Endothelial cell of umbilical vein (primary cell): ENCODE results near the gene HNRNPC. TPM values are rescaled to one million over a fixed set of nuclear protein-coding genes. Genes with fewer than 3 reads are reported as not detected.

Source experiments
- BruUV-seq: library from RNA; stranded (reverse); fragments of 400-500 nt; replicated peaks from 2 replicates; lab custom pipeline; 2021; lab: Mats Ljungman, UMichigan
- CTCF ChIA-PET: fragments of 300-600, 350-600 bp; sonication (Branson Sonifier 250); formaldehyde crosslinking; loops from one replicate; lab custom pipeline; 2021; ENCODE audit warnings: antibody characterized with exemption, inconsistent platforms; lab: Charles Lee
- POLR2A ChIA-PET: fragments of 300-600, 350-600 bp; sonication (Branson Sonifier 250); formaldehyde crosslinking; loops from one replicate; lab custom pipeline; 2021; ENCODE audit warnings: antibody characterized with exemption, inconsistent platforms; lab: Charles Lee
- DNase-seq: peaks from one replicate; pipeline ENCODE4 v3.0.0-alpha.2; 2011; ENCODE audit warnings: low read depth, low spot score
- FAIRE-seq: peaks from 2 replicates; lab custom pipeline; 2011; peaks lifted over from hg19 to GRCh38; lab: Jason Lieb, UNC
- H2AFZ ChIP-seq: 2 replicates; pipeline ENCODE4 v1.6.0; 2012; ENCODE audit warnings: low read depth, low read length, control low read depth, inconsistent platforms
- H3K27ac ChIP-seq: 2 replicates; pipeline ENCODE4 v1.5.1; 2011; ENCODE audit warnings: low read depth, mild to moderate bottlenecking, control low read depth, low read length, moderate library complexity; ENCODE audit not compliant: insufficient read depth
- H3K27me3 ChIP-seq, 2 experiments: 2 replicates each; pipeline versions ENCODE4 v1.6.0 to v1.6.1; 2011; ENCODE audit warnings: low read length in 2 of 2, mixed read lengths in 1 of 2; ENCODE audit not compliant: control insufficient read depth in 2 of 2, insufficient read depth in 2 of 2
- H3K36me3 ChIP-seq, 2 experiments: 2 replicates in 1 of 2; 3 replicates in 1 of 2; pipeline ENCODE4 v1.5.1; 2011; ENCODE audit warnings: low read length in 2 of 2, mild to moderate bottlenecking in 1 of 2, moderate library complexity in 1 of 2; ENCODE audit not compliant: control insufficient read depth in 2 of 2, insufficient read depth in 2 of 2; ENCODE audit errors: extremely low read depth in 1 of 2
- H3K4me1 ChIP-seq: 3 replicates; pipeline ENCODE4 v1.5.1; 2011; ENCODE audit warnings: mild to moderate bottlenecking, low read length; ENCODE audit not compliant: control insufficient read depth, insufficient read depth; ENCODE audit errors: extremely low read depth
- H3K4me2 ChIP-seq: 2 replicates; pipeline ENCODE4 v1.6.1; 2011; ENCODE audit warnings: low read length, control low read depth, mixed read lengths; ENCODE audit not compliant: insufficient read depth
- H3K4me3 ChIP-seq, 3 experiments: fragments of 200-600 bp in 1 of 3; sonication (generic), shearing (Covaris generic) in 1 of 3; replicated peaks in 1 of 3; 2 replicates each; pipeline ENCODE4 v1.5.1; 2011 to 2016; ENCODE audit warnings: control low read depth in 3 of 3, low read length in 3 of 3, mild to moderate bottlenecking in 2 of 3, inconsistent platforms in 1 of 3, low read depth in 1 of 3, moderate library complexity in 1 of 3; ENCODE audit not compliant: insufficient read depth in 1 of 3
- H3K79me2 ChIP-seq: 2 replicates; pipeline ENCODE4 v1.6.0; 2012; ENCODE audit warnings: low read length, inconsistent platforms; ENCODE audit not compliant: control insufficient read depth, insufficient read depth
- H3K9ac ChIP-seq: replicated peaks from 2 replicates; pipeline ENCODE3; 2011; ENCODE audit warnings: low read length, control low read depth; ENCODE audit not compliant: insufficient read depth; ENCODE audit errors: extremely low read depth
- H3K9me1 ChIP-seq: replicated peaks from 3 replicates; pipeline ENCODE4 v1.6.0; 2011; ENCODE audit warnings: mild to moderate bottlenecking, low read length; ENCODE audit not compliant: control insufficient read depth, insufficient read depth; ENCODE audit errors: extremely low read depth
- H3K9me3 ChIP-seq: replicated peaks from 2 replicates; pipeline ENCODE4 v1.5.1; 2012; ENCODE audit warnings: low read length, inconsistent platforms; ENCODE audit not compliant: control insufficient read depth, insufficient read depth
- H4K20me1 ChIP-seq: replicated peaks from 2 replicates; pipeline ENCODE3; 2011; ENCODE audit warnings: mild to moderate bottlenecking, low read length; ENCODE audit not compliant: control insufficient read depth, insufficient read depth; ENCODE audit errors: extremely low read depth
- EZH2 ChIP-seq: IDR thresholded peaks from 2 replicates; pipeline ENCODE4 v1.6.1; 2012; ENCODE audit warnings: borderline replicate concordance, low read depth, mild to moderate bottlenecking, moderate library complexity, low read length, inconsistent platforms; ENCODE audit not compliant: severe bottlenecking
- FOS ChIP-seq: IDR thresholded peaks from 2 replicates; pipeline ENCODE4 v1.6.1; 2011; ENCODE audit warnings: mild to moderate bottlenecking, low read length, moderate library complexity, borderline replicate concordance; ENCODE audit not compliant: insufficient read depth
- GATA2 ChIP-seq: IDR thresholded peaks from 2 replicates; pipeline ENCODE4 v1.7.0; 2011; ENCODE audit warnings: low read depth, mild to moderate bottlenecking, moderate library complexity, mixed read lengths, low read length; ENCODE audit not compliant: insufficient read length, insufficient read depth
- JUN ChIP-seq: IDR thresholded peaks from 2 replicates; pipeline ENCODE4 v1.6.1; 2011; ENCODE audit warnings: borderline replicate concordance, low read depth; ENCODE audit not compliant: insufficient read length, insufficient read depth
- MYC ChIP-seq: IDR thresholded peaks from one replicate; pipeline ENCODE4 v1.6.1; 2011; ENCODE audit warnings: mild to moderate bottlenecking, low read depth, low read length
- POLR2A ChIP-seq: IDR thresholded peaks from 2 replicates; pipeline ENCODE4 v1.6.1; 2012; ENCODE audit warnings: low read depth, mild to moderate bottlenecking, control low read depth, low read length
- POLR2AphosphoS5 ChIP-seq: IDR thresholded peaks from 2 replicates; pipeline ENCODE4 v1.6.1; 2012; ENCODE audit warnings: low read depth, mild to moderate bottlenecking, control low read depth, low read length, moderate library complexity; ENCODE audit not compliant: insufficient read depth
- dilution Hi-C: fragments of 300-500 bp; cut with MboI; formaldehyde crosslinking; loops from one replicate; pipeline ENCODE4 v1.15.0; 2019; ENCODE audit warnings: low sequenced_read_pairs; ENCODE audit not compliant: extremely low pct_ligation_motif_present
- intact Hi-C: fragments of 100-400 bp; cut with micrococcal nuclease; formaldehyde crosslinking; loops from one replicate; pipeline ENCODE4 v1.10.0; 2022
- polyA plus RNA-seq, 4 experiments: library from polyadenylated mRNA; depleted of rRNA in 3 of 4; stranded (reverse) in 3 of 4; unstranded in 1 of 4; fragments of >200 nt; gene quantifications; 2 replicates each; pipeline versions ENCODE4 v1.2.1 to v1.2.3, GENCODE V29; 2011 to 2012; ENCODE audit warnings: missing spikeins in 1 of 4
- total RNA-seq: library from RNA; stranded (reverse); gene quantifications from 2 replicates; pipeline ENCODE4 v1.2.3, GENCODE V29; 2021
- TF ChIP-seq, protein P1 (sequence below), 2 donors: IDR thresholded peaks; 1 replicate in 1 of 2; 2 replicates in 1 of 2; pipeline ENCODE4 v1.5.1; 2011; ENCODE audit warnings: low read length in 2 of 2, mild to moderate bottlenecking in 2 of 2, moderate library complexity in 2 of 2, control low read depth in 1 of 2, inconsistent platforms in 1 of 2, low read depth in 1 of 2; ENCODE audit not compliant: insufficient read depth in 1 of 2; ENCODE audit errors: extremely low read depth in 1 of 2
- TF ChIP-seq, protein P2 (sequence below): IDR thresholded peaks from 2 replicates; pipeline ENCODE4 v1.6.1; 2011; ENCODE audit not compliant: insufficient read depth, insufficient read length

Gene HNRNPC
- total and polyA plus RNA-seq, 2 donors (not counting 3 experiments of a cell fraction or from before 2014, with no cell fraction given): 531 to 674 TPM

DNA sequence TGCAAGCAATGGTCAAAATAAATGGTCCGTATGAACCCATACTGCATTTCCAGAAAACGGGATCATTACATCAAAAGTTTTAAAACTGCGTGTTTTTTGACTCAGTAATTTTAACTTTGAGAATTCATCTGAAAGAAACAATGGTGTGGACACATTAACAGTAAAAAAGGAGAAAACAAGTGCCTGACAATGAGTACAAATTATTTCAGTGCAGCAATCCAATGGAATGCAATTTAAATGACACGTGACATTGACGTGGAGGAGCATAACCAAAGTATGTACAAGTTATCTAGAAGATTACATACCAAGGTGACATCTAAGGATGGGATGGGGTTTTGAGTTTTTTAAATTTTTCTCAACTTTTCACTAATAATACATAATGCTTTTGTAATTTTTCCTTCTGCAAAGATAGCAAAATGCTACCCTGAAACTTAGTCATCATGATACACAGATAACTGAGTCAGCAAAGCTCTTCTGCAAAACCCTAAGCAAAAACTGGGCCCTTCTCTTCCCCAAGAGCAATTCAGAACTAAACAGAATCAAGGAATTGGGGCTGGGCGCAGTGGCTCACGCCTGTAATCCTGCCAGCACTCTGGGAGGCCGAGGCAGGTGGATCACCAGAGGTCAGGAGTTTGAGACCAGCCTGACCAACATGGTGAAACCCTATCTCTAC is 20.4 kb downstream of the HNRNPC start:
- H3K4me1 ChIP-seq: peaks cover 15% of the 10 kb centered on the region
- DNase-seq (no peak), FAIRE-seq (no peak)
- no peak overlapping the region for H2AFZ ChIP-seq
- H3K36me3 ChIP-seq: peaks cover 17 to 25% of the 10 kb centered on the region in 2 experiments
- BruUV-seq: no TSS peak
- H3K9me3 ChIP-seq: no peaks in the 10 kb centered on the region
- no peaks in the 10 kb centered on the region for H3K27me3 ChIP-seq
- ChIA-PET CTCF (no interaction called here), POLR2A (no interaction called here)
- peaks cover 100% of the 10 kb centered on the region for H3K79me2 ChIP-seq
- intact Hi-C loops (no loop called here), dilution Hi-C loops (no loop called here)
- peaks cover 29% of the 10 kb centered on the region for H4K20me1 ChIP-seq
- H3K27ac ChIP-seq: no peak overlapping the region
- TF ChIP-seq, protein P1, sequence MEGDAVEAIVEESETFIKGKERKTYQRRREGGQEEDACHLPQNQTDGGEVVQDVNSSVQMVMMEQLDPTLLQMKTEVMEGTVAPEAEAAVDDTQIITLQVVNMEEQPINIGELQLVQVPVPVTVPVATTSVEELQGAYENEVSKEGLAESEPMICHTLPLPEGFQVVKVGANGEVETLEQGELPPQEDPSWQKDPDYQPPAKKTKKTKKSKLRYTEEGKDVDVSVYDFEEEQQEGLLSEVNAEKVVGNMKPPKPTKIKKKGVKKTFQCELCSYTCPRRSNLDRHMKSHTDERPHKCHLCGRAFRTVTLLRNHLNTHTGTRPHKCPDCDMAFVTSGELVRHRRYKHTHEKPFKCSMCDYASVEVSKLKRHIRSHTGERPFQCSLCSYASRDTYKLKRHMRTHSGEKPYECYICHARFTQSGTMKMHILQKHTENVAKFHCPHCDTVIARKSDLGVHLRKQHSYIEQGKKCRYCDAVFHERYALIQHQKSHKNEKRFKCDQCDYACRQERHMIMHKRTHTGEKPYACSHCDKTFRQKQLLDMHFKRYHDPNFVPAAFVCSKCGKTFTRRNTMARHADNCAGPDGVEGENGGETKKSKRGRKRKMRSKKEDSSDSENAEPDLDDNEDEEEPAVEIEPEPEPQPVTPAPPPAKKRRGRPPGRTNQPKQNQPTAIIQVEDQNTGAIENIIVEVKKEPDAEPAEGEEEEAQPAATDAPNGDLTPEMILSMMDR (IDR thresholded peaks at IDR 0.05; ENCODE audit: extremely low read depth in 1 of 2, insufficient read depth in 1 of 2, low read depth in 1 of 2, low read length in 2 of 2): no peak
- TF ChIP-seq GATA2 (no peak), EZH2 (no peak), POLR2A (no peak), JUN (no peak), POLR2AphosphoS5 (no peak), MYC (no peak), FOS (no peak)
- TF ChIP-seq, protein P2, sequence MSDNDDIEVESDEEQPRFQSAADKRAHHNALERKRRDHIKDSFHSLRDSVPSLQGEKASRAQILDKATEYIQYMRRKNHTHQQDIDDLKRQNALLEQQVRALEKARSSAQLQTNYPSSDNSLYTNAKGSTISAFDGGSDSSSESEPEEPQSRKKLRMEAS: no peak
- H3K4me2 ChIP-seq: no peak overlapping the region
- H3K9ac ChIP-seq: no peak overlapping the region
- H3K4me3 ChIP-seq: no peak overlapping the region
- H3K9me1 ChIP-seq: no peaks in the 10 kb centered on the region
